Measurements from ENCODE around the gene FGF6.
A peak's percentile ranks its signal among the peaks of the same experiment; 100 is the strongest.

The FGF6 gene

DNA sequence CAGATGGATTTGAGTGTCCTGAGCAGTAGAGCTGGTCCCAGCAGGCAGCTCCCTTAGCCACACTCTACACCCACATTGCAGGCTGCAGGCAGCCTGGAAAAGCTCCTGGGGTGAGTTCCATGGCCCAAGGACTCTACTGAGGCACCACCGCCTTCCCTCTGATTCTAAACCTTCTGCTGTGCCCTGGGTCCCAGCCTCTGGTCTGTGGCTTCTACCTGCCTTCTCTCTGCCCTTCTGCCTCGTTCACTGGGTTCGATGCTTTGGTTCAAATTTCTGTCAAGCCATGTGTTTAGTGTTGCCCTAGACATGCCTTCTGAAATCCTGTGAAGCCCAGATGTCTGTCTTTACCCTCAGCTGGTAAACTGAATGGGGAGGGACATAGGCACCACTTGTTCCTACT, 1.5 kb upstream of the FGF6 start:
- no CpG with 5 or more reads among the region's 3 CpGs for WGBS, 2 donors (ENCODE audit: extremely low coverage in 2 of 2, insufficient read length in 2 of 2, insufficient replicate concordance in 1 of 2)
- H3K9ac ChIP-seq (ENCODE audit: low read depth, low read length, poor library complexity): no peak overlapping the region
- H3K4me1 ChIP-seq (ENCODE audit: control insufficient read depth in 2 of 2, insufficient read depth in 1 of 2, low read depth in 1 of 2, low read length in 2 of 2): peaks cover 12 to 18% of the 10 kb centered on the region in 2 donors
- H2BK12ac ChIP-seq (ENCODE audit: low read length): no peak overlapping the region
- H3K36me3 ChIP-seq (replicated peaks in 1 of 2; ENCODE audit: control insufficient read depth in 2 of 2, insufficient read depth in 2 of 2, low read length in 2 of 2): no peaks in the 10 kb centered on the region
- no peak overlapping the region for H3K14ac ChIP-seq (ENCODE audit: low read length)
- no peak overlapping the region for H2BK5ac ChIP-seq (ENCODE audit: low read length)
- no peak for DNase-seq (ENCODE audit: low spot score)
- H2BK120ac ChIP-seq (ENCODE audit: low read depth, low read length): no peak overlapping the region
- no peak overlapping the region for H3K23ac ChIP-seq (ENCODE audit: low read depth, low read length, poor library complexity)
- H4K91ac ChIP-seq (ENCODE audit: low read depth, low read length, poor library complexity): no peak overlapping the region
- H3K4ac ChIP-seq (ENCODE audit: low read length): no peak overlapping the region
- no peak overlapping the region for H4K8ac ChIP-seq (ENCODE audit: low read depth, low read length)
- no peak overlapping the region for H3K4me3 ChIP-seq (ENCODE audit: low read length in 2 of 2)
- H2BK15ac ChIP-seq (ENCODE audit: low read length): no peak overlapping the region
- no peak overlapping the region for H2AK5ac ChIP-seq (ENCODE audit: low read depth, low read length)
- H3K79me1 ChIP-seq (ENCODE audit: low read depth, low read length): no peaks in the 10 kb centered on the region
- H3K18ac ChIP-seq (ENCODE audit: low read length): peak overlapping the region; percentile 15
- H3K27ac ChIP-seq (replicated peaks; ENCODE audit: low read length): no peak overlapping the region
- no peak overlapping the region for H2AFZ ChIP-seq (ENCODE audit: low read length)
- H3K9me3 ChIP-seq (replicated peaks in 1 of 2; ENCODE audit: control insufficient read depth in 2 of 2, insufficient read depth in 1 of 2, low read depth in 1 of 2, low read length in 2 of 2): no peaks in the 10 kb centered on the region
- no peaks in the 10 kb centered on the region for H3K27me3 ChIP-seq (ENCODE audit: control insufficient read depth in 3 of 3, insufficient read depth in 3 of 3, low read depth in 1 of 3, low read length in 3 of 3)
- H3K4me2 ChIP-seq (ENCODE audit: insufficient read depth, low read length, poor library complexity, severe bottlenecking): no peak overlapping the region

DNA sequence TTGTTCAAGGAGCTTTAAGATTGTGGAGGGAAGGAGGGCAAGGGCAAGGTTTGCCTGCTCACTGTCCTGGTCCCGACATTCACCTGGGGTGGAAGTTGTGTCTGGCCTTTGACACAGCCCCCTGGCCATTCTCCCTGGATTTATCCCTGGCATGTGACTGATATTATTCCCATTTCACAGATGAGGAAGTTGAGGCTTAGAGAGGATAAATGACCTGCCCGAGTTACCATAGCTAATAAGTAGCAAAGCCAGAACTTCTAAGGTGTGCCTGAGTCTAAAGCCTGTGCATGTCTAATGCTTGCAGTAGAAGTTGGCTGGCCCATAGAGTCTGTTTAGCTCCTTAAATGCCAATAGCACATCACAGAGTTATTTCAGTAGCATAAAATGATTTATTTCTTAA, 720 bp upstream of the FGF6 start:
- H2BK15ac ChIP-seq (ENCODE audit: low read length): no peak overlapping the region
- H3K27me3 ChIP-seq (ENCODE audit: control insufficient read depth in 3 of 3, insufficient read depth in 3 of 3, low read depth in 1 of 3, low read length in 3 of 3): no peaks in the 10 kb centered on the region
- H3K4me3 ChIP-seq (ENCODE audit: low read length in 2 of 2): no peak overlapping the region
- WGBS, 2 donors (ENCODE audit: extremely low coverage in 2 of 2, insufficient read length in 2 of 2, insufficient replicate concordance in 1 of 2): no CpG with 5 or more reads among the region's 2 CpGs
- H3K79me1 ChIP-seq (ENCODE audit: low read depth, low read length): no peaks in the 10 kb centered on the region
- H2AFZ ChIP-seq (ENCODE audit: low read length): no peak overlapping the region
- no peak overlapping the region for H4K8ac ChIP-seq (ENCODE audit: low read depth, low read length)
- H3K9ac ChIP-seq (ENCODE audit: low read depth, low read length, poor library complexity): no peak overlapping the region
- H3K9me3 ChIP-seq (replicated peaks in 1 of 2; ENCODE audit: control insufficient read depth in 2 of 2, insufficient read depth in 1 of 2, low read depth in 1 of 2, low read length in 2 of 2): no peaks in the 10 kb centered on the region
- no peaks in the 10 kb centered on the region for H3K36me3 ChIP-seq (replicated peaks in 1 of 2; ENCODE audit: control insufficient read depth in 2 of 2, insufficient read depth in 2 of 2, low read length in 2 of 2)
- H3K4ac ChIP-seq (ENCODE audit: low read length): no peak overlapping the region
- H3K14ac ChIP-seq (ENCODE audit: low read length): no peak overlapping the region
- H3K27ac ChIP-seq (replicated peaks; ENCODE audit: low read length): no peak overlapping the region
- H2BK12ac ChIP-seq (ENCODE audit: low read length): no peak overlapping the region
- H3K23ac ChIP-seq (ENCODE audit: low read depth, low read length, poor library complexity): no peak overlapping the region
- no peak overlapping the region for H3K18ac ChIP-seq (ENCODE audit: low read length)
- no peak overlapping the region for H2BK5ac ChIP-seq (ENCODE audit: low read length)
- peaks cover 19 to 21% of the 10 kb centered on the region in 2 donors for H3K4me1 ChIP-seq (ENCODE audit: control insufficient read depth in 2 of 2, insufficient read depth in 1 of 2, low read depth in 1 of 2, low read length in 2 of 2)
- H4K91ac ChIP-seq (ENCODE audit: low read depth, low read length, poor library complexity): no peak overlapping the region
- no peak for DNase-seq (ENCODE audit: low spot score)
- H3K4me2 ChIP-seq (ENCODE audit: insufficient read depth, low read length, poor library complexity, severe bottlenecking): no peak overlapping the region
- no peak overlapping the region for H2AK5ac ChIP-seq (ENCODE audit: low read depth, low read length)
- peak overlapping the region; percentile 14 for H2BK120ac ChIP-seq (ENCODE audit: low read depth, low read length)

DNA sequence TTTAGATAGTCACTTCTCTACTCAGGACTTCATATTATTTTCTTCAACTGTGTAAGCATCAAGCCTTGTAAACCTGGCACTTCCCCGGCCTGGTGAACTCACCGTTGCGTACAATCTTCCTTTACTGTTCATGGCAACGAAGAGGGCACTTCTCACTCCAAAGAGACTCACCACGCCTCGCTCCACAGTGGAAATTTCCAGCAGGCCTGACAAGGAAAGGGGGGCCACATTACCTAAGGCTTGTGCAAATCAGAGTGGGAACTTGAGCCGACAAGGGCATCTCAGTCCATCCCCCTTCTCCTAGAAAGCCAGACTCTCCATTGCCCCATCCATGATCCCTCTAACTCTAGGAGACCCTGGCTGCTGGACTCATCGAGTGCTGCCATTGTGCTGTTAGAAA, 1.6 kb downstream of the FGF6 start:
- no CpG with 5 or more reads among the region's 8 CpGs for WGBS, 2 donors (ENCODE audit: extremely low coverage in 2 of 2, insufficient read length in 2 of 2, insufficient replicate concordance in 1 of 2)
- no peak overlapping the region for H2BK15ac ChIP-seq (ENCODE audit: low read length)
- H4K8ac ChIP-seq (ENCODE audit: low read depth, low read length): no peak overlapping the region
- H2BK5ac ChIP-seq (ENCODE audit: low read length): no peak overlapping the region
- no peak overlapping the region for H3K4ac ChIP-seq (ENCODE audit: low read length)
- H4K91ac ChIP-seq (ENCODE audit: low read depth, low read length, poor library complexity): no peak overlapping the region
- no peak overlapping the region for H3K14ac ChIP-seq (ENCODE audit: low read length)
- no peak overlapping the region for H2BK120ac ChIP-seq (ENCODE audit: low read depth, low read length)
- H2AK5ac ChIP-seq (ENCODE audit: low read depth, low read length): no peak overlapping the region
- H3K4me1 ChIP-seq (ENCODE audit: control insufficient read depth in 2 of 2, insufficient read depth in 1 of 2, low read depth in 1 of 2, low read length in 2 of 2): peaks cover 17 to 20% of the 10 kb centered on the region in 2 donors
- H3K4me2 ChIP-seq (ENCODE audit: insufficient read depth, low read length, poor library complexity, severe bottlenecking): no peak overlapping the region
- no peaks in the 10 kb centered on the region for H3K27me3 ChIP-seq (ENCODE audit: control insufficient read depth in 3 of 3, insufficient read depth in 3 of 3, low read depth in 1 of 3, low read length in 3 of 3)
- no peak overlapping the region for H2AFZ ChIP-seq (ENCODE audit: low read length)
- no peak overlapping the region for H3K18ac ChIP-seq (ENCODE audit: low read length)
- no peaks in the 10 kb centered on the region for H3K36me3 ChIP-seq (replicated peaks in 1 of 2; ENCODE audit: control insufficient read depth in 2 of 2, insufficient read depth in 2 of 2, low read length in 2 of 2)
- no peak overlapping the region for H3K27ac ChIP-seq (replicated peaks; ENCODE audit: low read length)
- no peak overlapping the region for H3K9ac ChIP-seq (ENCODE audit: low read depth, low read length, poor library complexity)
- no peak overlapping the region for H2BK12ac ChIP-seq (ENCODE audit: low read length)
- H3K4me3 ChIP-seq (ENCODE audit: low read length in 2 of 2): no peak overlapping the region
- DNase-seq (ENCODE audit: low spot score): no peak
- H3K23ac ChIP-seq (ENCODE audit: low read depth, low read length, poor library complexity): no peak overlapping the region
- no peaks in the 10 kb centered on the region for H3K79me1 ChIP-seq (ENCODE audit: low read depth, low read length)
- H3K9me3 ChIP-seq (replicated peaks in 1 of 2; ENCODE audit: control insufficient read depth in 2 of 2, insufficient read depth in 1 of 2, low read depth in 1 of 2, low read length in 2 of 2): no peaks in the 10 kb centered on the region

DNA sequence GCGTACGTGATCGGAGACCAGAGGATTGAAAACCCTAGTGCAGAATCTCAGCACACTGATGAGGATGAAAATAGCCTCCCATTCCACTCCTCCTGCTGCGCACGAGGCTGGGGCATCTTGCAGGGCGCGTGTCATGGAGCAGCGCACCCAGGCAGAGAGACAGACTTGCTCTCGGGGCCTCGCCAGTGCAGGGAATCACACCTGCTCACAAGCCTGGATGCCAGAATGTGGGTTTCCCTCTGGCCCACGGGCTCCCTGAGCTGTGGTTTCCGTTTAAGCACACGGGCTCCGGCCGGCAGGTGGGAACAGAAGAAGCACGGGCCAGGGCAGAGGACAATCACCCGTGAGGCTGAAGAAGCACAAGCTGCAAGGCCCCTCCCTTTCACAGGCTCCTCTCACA, 2.0 kb downstream of the FGF6 start:
- DNase-seq (ENCODE audit: low spot score): no peak
- Histone ChIP-seq H3K79me1 (ENCODE audit: low read depth, low read length) (no peaks in the 10 kb centered on the region), H3K27me3 (ENCODE audit: control insufficient read depth in 3 of 3, insufficient read depth in 3 of 3, low read depth in 1 of 3, low read length in 3 of 3) (no peaks in the 10 kb centered on the region), H2BK120ac (ENCODE audit: low read depth, low read length) (no peak overlapping the region), H3K4me1 (ENCODE audit: control insufficient read depth in 2 of 2, insufficient read depth in 1 of 2, low read depth in 1 of 2, low read length in 2 of 2) (peaks cover 17 to 20% of the 10 kb centered on the region in 2 donors), H3K36me3 (replicated peaks in 1 of 2; ENCODE audit: control insufficient read depth in 2 of 2, insufficient read depth in 2 of 2, low read length in 2 of 2) (no peaks in the 10 kb centered on the region), H3K18ac (ENCODE audit: low read length) (peak overlapping the region; percentile 66), H2AFZ (ENCODE audit: low read length) (no peak overlapping the region), H3K4ac (ENCODE audit: low read length) (peak overlapping the region; percentile 7), H2BK15ac (ENCODE audit: low read length) (no peak overlapping the region), H3K9me3 (replicated peaks in 1 of 2; ENCODE audit: control insufficient read depth in 2 of 2, insufficient read depth in 1 of 2, low read depth in 1 of 2, low read length in 2 of 2) (no peaks in the 10 kb centered on the region), H3K9ac (ENCODE audit: low read depth, low read length, poor library complexity) (no peak overlapping the region), H3K27ac (replicated peaks; ENCODE audit: low read length) (no peak overlapping the region), H2BK5ac (ENCODE audit: low read length) (no peak overlapping the region), H4K91ac (ENCODE audit: low read depth, low read length, poor library complexity) (no peak overlapping the region), H3K4me2 (ENCODE audit: insufficient read depth, low read length, poor library complexity, severe bottlenecking) (no peak overlapping the region), H3K23ac (ENCODE audit: low read depth, low read length, poor library complexity) (peak overlapping the region; percentile 29), H2AK5ac (ENCODE audit: low read depth, low read length) (no peak overlapping the region), H3K14ac (ENCODE audit: low read length) (no peak overlapping the region), H4K8ac (ENCODE audit: low read depth, low read length) (no peak overlapping the region), H3K4me3 (ENCODE audit: low read length in 2 of 2) (no peak overlapping the region), H2BK12ac (ENCODE audit: low read length) (no peak overlapping the region)
- WGBS, 2 donors (ENCODE audit: extremely low coverage in 2 of 2, insufficient read length in 2 of 2, insufficient replicate concordance in 1 of 2): no CpG with 5 or more reads among the region's 17 CpGs

Measured in neuronal stem cell (in vitro differentiated cells).